GM18951 (cell line): Measurements from ENCODE around the gene TIGD1.
"Not testable (repeated sequence)": the region's sequence is repeated elsewhere in the genome, so short reads cannot be mapped to it uniquely, and the experiment has no call there.

Experiments
- POLR2A ChIP-seq: IDR thresholded peaks from 4 replicates; pipeline ENCODE4 v1.6.1; 2011; ENCODE audit warnings: mild to moderate bottlenecking; ENCODE audit not compliant: insufficient read length, insufficient read depth; ENCODE audit errors: extremely low read depth
- in situ Hi-C: fragments of 300-500 bp; cut with MboI; formaldehyde crosslinking; loops from one replicate; pipeline ENCODE4 v1.12.0; 2022; ENCODE audit warnings: low sequenced_read_pairs, mixed read lengths, inconsistent platforms; ENCODE audit not compliant: unreplicated experiment

TIGD1 gene

GRCh38 chr2:232538671-232539070, 11.7 kb downstream of the TIGD1 start:
- no peak for TF ChIP-seq POLR2A
- in situ Hi-C loops, result no loop called here

- TF ChIP-seq POLR2A, result no peak
- in situ Hi-C loops, result no loop called here
These were observed 12.9 kb downstream of the TIGD1 start for GRCh38 chr2:232537499-232537898.

- no peak for TF ChIP-seq POLR2A
- in situ Hi-C loops, result no loop called here
These were observed 13.3 kb downstream of the TIGD1 start for GRCh38 chr2:232537079-232537478.

GRCh38 chr2:232535761-232536530, 14.4 kb downstream of the TIGD1 start:
- TF ChIP-seq POLR2A, result no peak

GRCh38 chr2:232534940-232535651, 15.3 kb downstream of the TIGD1 start:
- in situ Hi-C loops, result no loop called here
- TF ChIP-seq POLR2A, result no peak

More at GRCh38 chr2:232535761-232536530, 14.4 kb downstream of the TIGD1 start:
- in situ Hi-C loops, result no loop called here

GRCh38 chr2:232533944-232534710, 16.2 kb downstream of the TIGD1 start:
- in situ Hi-C loops, result no loop called here
- no peak for TF ChIP-seq POLR2A

- in situ Hi-C loops, result not testable (repeated sequence)
These were observed 17.5 kb downstream of the TIGD1 start for GRCh38 chr2:232532821-232533220.

- in situ Hi-C loops, result no loop called here
- TF ChIP-seq POLR2A, result no peak
These were observed 17.9 kb downstream of the TIGD1 start for GRCh38 chr2:232532419-232532818.

- no peak for TF ChIP-seq POLR2A
- in situ Hi-C loops, result no loop called here
These were observed 19.6 kb downstream of the TIGD1 start for GRCh38 chr2:232530626-232531260.

- in situ Hi-C loops, result no loop called here
- no peak for TF ChIP-seq POLR2A
These were observed 20.4 kb downstream of the TIGD1 start for GRCh38 chr2:232529806-232530547.

GRCh38 chr2:232528746-232529460, 21.5 kb downstream of the TIGD1 start:
- in situ Hi-C loops, result no loop called here

More at GRCh38 chr2:232528746-232529460, 21.5 kb downstream of the TIGD1 start:
- no peak for TF ChIP-seq POLR2A
